Measurements from ENCODE around the gene AGPAT3.

AGPAT3 gene

GRCh38 chr21:44003307-44003966, 138.4 kb downstream of the AGPAT3 start:
- DNase-seq = no peak

- DNase-seq = no peak
Observed at GRCh38 chr21:44005071-44005470, 140.0 kb downstream of the AGPAT3 start.

GRCh38 chr21:44005593-44005992, 140.6 kb downstream of the AGPAT3 start:
- DNase-seq = no peak

- DNase-seq = no peak
Observed at GRCh38 chr21:44006017-44006619, 141.1 kb downstream of the AGPAT3 start.

GRCh38 chr21:44006656-44007055, 141.6 kb downstream of the AGPAT3 start:
- DNase-seq = no peak

GRCh38 chr21:44010429-44010828, 145.4 kb downstream of the AGPAT3 start:
- DNase-seq = no peak

- DNase-seq = no peak
Observed at GRCh38 chr21:44011123-44011522, 146.1 kb downstream of the AGPAT3 start.

- DNase-seq = peak; percentile 66
Observed at GRCh38 chr21:44011579-44012473, 146.8 kb downstream of the AGPAT3 start, which contains the start of gene TRAPPC10. Gene TRAPPC10 (plus strand): TSS chr21:44012309. CDS start chr21:44012494, 185 bp downstream.

GRCh38 chr21:44012474-44013379, 147.7 kb downstream of the AGPAT3 start:
- peak; percentile 26 for DNase-seq

- no peak for DNase-seq
Observed at GRCh38 chr21:44013380-44014088, 148.5 kb downstream of the AGPAT3 start.

- no peak for DNase-seq
Observed at GRCh38 chr21:44017601-44018000, 152.6 kb downstream of the AGPAT3 start.

GRCh38 chr21:44018127-44018526, 153.1 kb downstream of the AGPAT3 start:
- no peak for DNase-seq

GRCh38 chr21:44018813-44019567, 154.0 kb downstream of the AGPAT3 start:
- DNase-seq = no peak

- DNase-seq = no peak
Observed at GRCh38 chr21:44019568-44019958, 154.5 kb downstream of the AGPAT3 start.

- DNase-seq = no peak
Observed at GRCh38 chr21:44020551-44020950, 155.5 kb downstream of the AGPAT3 start.

GRCh38 chr21:44021064-44021463, 156.0 kb downstream of the AGPAT3 start:
- no peak for DNase-seq

GRCh38 chr21:44024257-44024656, 159.2 kb downstream of the AGPAT3 start:
- no peak for DNase-seq

GRCh38 chr21:44024887-44025353, 159.9 kb downstream of the AGPAT3 start:
- DNase-seq = no peak

GRCh38 chr21:44027607-44028286, 162.7 kb downstream of the AGPAT3 start:
- no peak for DNase-seq

- no peak for DNase-seq
Observed at GRCh38 chr21:44028287-44028659, 163.2 kb downstream of the AGPAT3 start.

Measured in DMS153 (cell line).